Upper lobe of left lung (tissue), 6 donors: Measurements from ENCODE around the gene MAST4. TPM values are rescaled to one million over a fixed set of nuclear protein-coding genes. Genes with fewer than 3 reads are reported as not detected.
A peak's percentile ranks its signal among the peaks of the same experiment; 100 is the strongest.

Experiments used
- ATAC-seq, 2 donors: fragments of 200-7000 bp; cut with Tn5 transposase; one replicate each; pipeline ENCODE4 v1.9.1; 2022; ENCODE audit warnings: mild to moderate bottlenecking in 2 of 2, moderate library complexity in 2 of 2; ENCODE audit not compliant: low FRiP score in 2 of 2
- DNase-seq, 2 donors: peaks; one replicate each; pipeline ENCODE4 v3.0.0-alpha.2; 2019 to 2020
- H3K27ac ChIP-seq, 4 donors: fragments of 200-600 bp; sonication (generic); one replicate each; pipeline ENCODE4 v1.5.1; 2016 to 2019
- H3K27me3 ChIP-seq, 4 donors: fragments of 200-600 bp; sonication (generic); one replicate each; pipeline ENCODE4 v1.5.1; 2017 to 2019
- H3K36me3 ChIP-seq, 4 donors: fragments of 200-600 bp; sonication (generic); one replicate each; pipeline ENCODE4 v1.5.1; 2016 to 2019
- H3K4me1 ChIP-seq, 4 donors: fragments of 200-600 bp; sonication (generic); one replicate each; pipeline ENCODE4 v1.5.1; 2018 to 2019
- H3K4me3 ChIP-seq, 4 donors: fragments of 200-600 bp; sonication (generic); one replicate each; pipeline ENCODE4 v1.5.1; 2017 to 2019; ENCODE audit warnings: mild to moderate bottlenecking in 2 of 4, moderate library complexity in 1 of 4
- H3K9me3 ChIP-seq, 4 donors: fragments of 200-600 bp; sonication (generic); one replicate each; pipeline ENCODE4 v1.5.1; 2018 to 2019
- CTCF ChIP-seq, 6 experiments: fragments of 450-650 bp in 4 of 6; fragments of 200-600 bp in 2 of 6; sonication (generic) in 2 of 6; IDR thresholded peaks; one replicate each; pipeline ENCODE4 v1.5.1; 2016 to 2019; ENCODE audit warnings: antibody characterized with exemption in 6 of 6
- EP300 ChIP-seq, 4 donors: sonication (generic); formaldehyde crosslinking; IDR thresholded peaks; one replicate each; pipeline ENCODE4 v1.5.1; 2017; ENCODE audit warnings: antibody characterized with exemption in 4 of 4, control low read depth in 2 of 4
- POLR2A ChIP-seq, 4 donors: fragments of 450-650 bp; IDR thresholded peaks; one replicate each; pipeline ENCODE4 v1.5.1; 2016 to 2017; ENCODE audit warnings: antibody characterized with exemption in 4 of 4, mild to moderate bottlenecking in 2 of 4
- POLR2AphosphoS5 ChIP-seq, 2 donors: sonication (generic); formaldehyde crosslinking; IDR thresholded peaks; one replicate each; pipeline ENCODE4 v1.5.1; 2017; ENCODE audit warnings: antibody characterized with exemption in 2 of 2
- WGBS, 2 donors: methylation state at CpG; one replicate each; pipeline ENCODE4 v1.1.5; 2017 to 2018; 5-methylcytosine and 5-hydroxymethylcytosine counted together
- total RNA-seq, 6 donors: library from RNA; depleted of rRNA in 4 of 6; stranded (reverse); fragments of >200 nt in 4 of 6; gene quantifications; one replicate each; pipeline versions ENCODE4 v1.1.0 to v1.2.1, GENCODE V29; 2016 to 2021
- donor health status: DM: no; HTN: no; CAD: no; lungs with moderate emphysema.
- donor health status: DM: no; HTN: yes; CAD: no; lungs with severe emphysema.

Gene MAST4
- total RNA-seq, 6 donors from 2014 or later = 44.8 to 229 (median 66.4) TPM

DNA sequence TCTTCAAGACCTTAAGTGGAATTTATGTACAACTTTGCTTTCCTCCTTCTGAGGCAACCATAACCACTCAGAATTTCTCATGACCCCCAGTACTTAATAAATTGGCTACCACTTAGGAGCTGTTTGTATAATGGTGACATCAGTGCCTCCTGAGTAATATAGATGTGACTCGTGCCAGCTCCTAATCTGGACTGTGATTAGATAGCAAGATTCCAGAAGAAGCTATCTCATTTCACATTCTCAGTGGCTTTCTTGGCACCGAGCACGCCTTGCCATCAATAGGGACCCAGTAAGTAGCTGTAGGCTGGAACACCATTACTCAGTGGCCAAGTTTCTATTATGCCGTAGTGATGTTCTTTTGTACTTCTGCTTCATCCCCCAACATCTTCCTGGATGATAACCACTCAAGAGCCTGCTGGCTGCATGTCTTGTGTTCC is 371.7 kb downstream of the MAST4 start:
- TF ChIP-seq EP300 (IDR thresholded peaks at IDR 0.05) (no peak), POLR2A (IDR thresholded peaks at IDR 0.05) (no peak)
- DNase-seq (no peak), ATAC-seq (peak in 1 of 2 donors; percentile 44)
- peaks cover 0 to 4% (median 0%) of the 10 kb centered on the region in 4 donors for H3K4me1 ChIP-seq
- H3K27ac ChIP-seq = no peak overlapping the region
- no peaks in the 10 kb centered on the region for H3K27me3 ChIP-seq
- H3K4me3 ChIP-seq = no peak overlapping the region
- 81 to 86% methylated on average over 4 of the region's 4 CpGs for WGBS, 2 donors
- no peaks in the 10 kb centered on the region for H3K36me3 ChIP-seq
- H3K9me3 ChIP-seq = no peaks in the 10 kb centered on the region

- Histone ChIP-seq H3K27ac (no peak overlapping the region), H3K36me3 (no peaks in the 10 kb centered on the region), H3K4me1 (no peaks in the 10 kb centered on the region), H3K9me3 (no peaks in the 10 kb centered on the region), H3K4me3 (no peak overlapping the region), H3K27me3 (no peaks in the 10 kb centered on the region)
- DNase-seq = no peak
- TF ChIP-seq POLR2A (IDR thresholded peaks at IDR 0.05) (no peak), CTCF (IDR thresholded peaks at IDR 0.05) (no peak), POLR2AphosphoS5 (IDR thresholded peaks at IDR 0.05) (no peak), EP300 (IDR thresholded peaks at IDR 0.05) (no peak)
- no peak for ATAC-seq
- WGBS, 2 donors = 94 to 97% methylated on average over 4 of the region's 4 CpGs
Measured at GRCh38 chr5:66969484-66969883, 373.3 kb downstream of the MAST4 start.

DNA sequence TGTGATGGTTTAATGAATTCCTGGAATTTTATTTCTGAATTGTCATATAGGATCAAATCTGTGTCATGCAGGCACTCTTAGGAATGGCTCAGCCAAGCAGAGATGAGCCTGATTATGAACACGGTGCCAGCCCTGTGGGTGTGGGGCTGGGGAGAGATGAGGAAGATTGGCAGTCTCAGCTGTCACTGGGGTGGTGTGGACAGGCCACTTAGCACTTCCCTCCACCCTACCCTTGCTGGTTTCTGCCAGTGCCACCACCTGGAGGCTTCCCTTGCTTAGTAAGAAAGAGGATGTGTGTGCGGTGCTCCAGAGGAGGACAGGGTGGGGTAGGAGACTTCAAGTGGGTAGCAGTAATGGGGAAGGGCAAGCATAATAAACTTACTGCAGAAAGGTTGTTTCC is 373.8 kb downstream of the MAST4 start:
- Histone ChIP-seq H3K27me3 (no peaks in the 10 kb centered on the region), H3K4me1 (no peaks in the 10 kb centered on the region), H3K36me3 (no peaks in the 10 kb centered on the region), H3K27ac (no peak overlapping the region), H3K4me3 (no peak overlapping the region), H3K9me3 (no peaks in the 10 kb centered on the region)
- no peak for ATAC-seq
- WGBS, 2 donors = 72 to 79% methylated on average over 2 of the region's 2 CpGs
- TF ChIP-seq EP300 (IDR thresholded peaks at IDR 0.05) (no peak), POLR2A (IDR thresholded peaks at IDR 0.05) (no peak), POLR2AphosphoS5 (IDR thresholded peaks at IDR 0.05) (no peak), CTCF (IDR thresholded peaks at IDR 0.05) (no peak)
- DNase-seq = no peak

GRCh38 chr5:66972004-66972403 is 375.8 kb downstream of the MAST4 start:
- TF ChIP-seq EP300 (IDR thresholded peaks at IDR 0.05) = no peak
- TF ChIP-seq POLR2A (IDR thresholded peaks at IDR 0.05) = no peak
- no peak for TF ChIP-seq POLR2AphosphoS5 (IDR thresholded peaks at IDR 0.05)
- no peak for TF ChIP-seq CTCF (IDR thresholded peaks at IDR 0.05)
- no peaks in the 10 kb centered on the region for H3K27me3 ChIP-seq

DNA sequence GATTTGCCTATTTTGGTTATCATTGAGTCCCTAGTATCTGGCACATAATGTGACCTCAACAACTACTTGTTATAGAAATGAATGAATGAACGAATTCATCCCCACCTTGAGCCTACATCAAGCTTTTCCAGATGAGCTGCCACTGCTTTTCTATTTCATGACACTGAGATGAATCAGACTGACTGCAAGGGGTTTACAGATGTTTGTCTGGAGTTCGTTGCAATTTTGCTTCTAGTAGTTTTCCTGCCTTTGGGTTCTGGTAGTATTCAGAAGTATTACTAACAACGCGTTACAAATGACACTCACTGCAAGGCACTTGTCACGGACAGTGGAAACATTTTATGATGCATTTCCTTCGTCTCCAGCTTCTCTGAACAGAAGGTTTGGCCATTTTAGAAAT is 378.1 kb downstream of the MAST4 start:
- Histone ChIP-seq H3K27me3 (no peaks in the 10 kb centered on the region), H3K36me3 (no peaks in the 10 kb centered on the region), H3K9me3 (no peaks in the 10 kb centered on the region), H3K27ac (no peak overlapping the region), H3K4me3 (no peak overlapping the region), H3K4me1 (no peaks in the 10 kb centered on the region)
- 91 to 93% methylated on average over 6 of the region's 6 CpGs for WGBS, 2 donors
- no peak for TF ChIP-seq EP300 (IDR thresholded peaks at IDR 0.05)
- no peak for TF ChIP-seq POLR2AphosphoS5 (IDR thresholded peaks at IDR 0.05)
- TF ChIP-seq CTCF (IDR thresholded peaks at IDR 0.05) = no peak
- no peak for TF ChIP-seq POLR2A (IDR thresholded peaks at IDR 0.05)
- DNase-seq (no peak), ATAC-seq (no peak)

More at GRCh38 chr5:66972004-66972403, 375.8 kb downstream of the MAST4 start:
- Histone ChIP-seq H3K9me3 (no peaks in the 10 kb centered on the region), H3K4me3 (no peak overlapping the region), H3K4me1 (no peaks in the 10 kb centered on the region), H3K27ac (no peak overlapping the region), H3K36me3 (no peaks in the 10 kb centered on the region)
- WGBS, 2 donors = 85 to 86% methylated on average over 2 of the region's 2 CpGs
- DNase-seq (no peak), ATAC-seq (no peak)
